NCI-H1417 (cell line): ENCODE data around the gene AXIN1.

ENCODE experiments used
- DNase-seq, 3 experiments: peaks; one replicate each; lab custom pipeline; 2025; lab: John Stamatoyannopoulos, UW

Gene AXIN1

GRCh38 chr16:301235-301634 lies 51.3 kb downstream of the AXIN1 start:
- DNase-seq = no peak

DNA sequence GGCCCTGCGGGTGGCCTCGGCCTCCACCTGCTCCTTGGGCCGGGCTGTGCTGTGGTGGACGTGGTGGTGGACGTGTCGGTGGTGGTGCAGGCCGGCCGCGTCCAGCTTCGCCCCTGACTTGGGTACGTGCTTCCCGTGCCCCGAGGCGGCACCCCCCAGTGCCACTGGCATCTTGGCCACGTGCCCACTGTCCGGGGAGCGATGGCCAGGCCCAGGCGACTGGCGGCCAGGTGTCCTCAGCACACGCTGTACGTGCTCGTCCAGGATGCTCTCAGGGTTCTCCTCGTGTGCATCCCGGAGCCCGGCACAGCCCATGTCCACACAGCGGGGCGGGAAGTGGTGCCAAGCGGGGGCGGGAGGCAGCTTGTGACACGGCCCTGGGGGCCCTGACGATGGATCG lies 54.7 kb downstream of the AXIN1 start:
- DNase-seq = no peak

- no peak for DNase-seq
Measured at GRCh38 chr16:296806-297510, 55.6 kb downstream of the AXIN1 start.

DNA sequence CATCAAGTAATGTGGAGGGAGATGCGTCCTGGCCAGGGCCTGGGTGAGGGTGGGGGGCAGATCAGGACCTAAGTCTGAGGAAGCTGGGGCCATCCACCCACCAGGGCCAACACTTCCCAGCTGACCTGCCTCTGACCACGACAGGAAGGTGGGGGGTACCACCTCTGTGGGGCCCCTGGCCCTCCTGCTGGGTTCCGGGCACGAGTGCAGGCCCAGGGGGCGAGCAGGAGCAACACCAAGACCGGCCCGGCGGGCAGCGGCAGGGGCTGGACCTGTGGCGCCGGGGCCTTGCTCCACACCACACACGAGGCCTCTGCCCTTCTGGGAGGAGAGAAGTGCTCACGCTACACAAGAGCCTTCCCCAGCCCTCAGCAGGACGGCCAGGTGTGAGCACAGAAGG lies 56.2 kb downstream of the AXIN1 start:
- no peak for DNase-seq

GRCh38 chr16:293043-293775 lies 59.3 kb downstream of the AXIN1 start:
- no peak for DNase-seq

DNA sequence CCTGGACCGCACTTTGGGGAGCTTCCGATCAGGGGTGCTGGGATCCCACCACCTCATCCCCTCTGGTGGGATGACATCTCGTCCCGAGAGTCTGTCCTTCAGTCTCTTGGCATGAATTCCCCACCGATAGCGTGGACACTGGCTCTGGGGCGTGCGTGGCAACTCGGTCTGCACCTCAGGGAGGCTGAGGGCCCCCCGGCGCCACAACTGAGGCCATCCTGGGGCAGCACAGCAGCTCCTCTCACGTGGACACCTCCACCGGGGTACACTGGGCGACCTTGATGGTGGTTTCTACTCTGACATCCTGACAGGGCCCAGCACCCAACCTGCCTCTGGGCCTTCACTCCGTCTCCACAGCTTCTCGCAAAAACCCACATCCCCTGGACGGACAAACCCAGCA lies 61.0 kb downstream of the AXIN1 start:
- no peak for DNase-seq

DNA sequence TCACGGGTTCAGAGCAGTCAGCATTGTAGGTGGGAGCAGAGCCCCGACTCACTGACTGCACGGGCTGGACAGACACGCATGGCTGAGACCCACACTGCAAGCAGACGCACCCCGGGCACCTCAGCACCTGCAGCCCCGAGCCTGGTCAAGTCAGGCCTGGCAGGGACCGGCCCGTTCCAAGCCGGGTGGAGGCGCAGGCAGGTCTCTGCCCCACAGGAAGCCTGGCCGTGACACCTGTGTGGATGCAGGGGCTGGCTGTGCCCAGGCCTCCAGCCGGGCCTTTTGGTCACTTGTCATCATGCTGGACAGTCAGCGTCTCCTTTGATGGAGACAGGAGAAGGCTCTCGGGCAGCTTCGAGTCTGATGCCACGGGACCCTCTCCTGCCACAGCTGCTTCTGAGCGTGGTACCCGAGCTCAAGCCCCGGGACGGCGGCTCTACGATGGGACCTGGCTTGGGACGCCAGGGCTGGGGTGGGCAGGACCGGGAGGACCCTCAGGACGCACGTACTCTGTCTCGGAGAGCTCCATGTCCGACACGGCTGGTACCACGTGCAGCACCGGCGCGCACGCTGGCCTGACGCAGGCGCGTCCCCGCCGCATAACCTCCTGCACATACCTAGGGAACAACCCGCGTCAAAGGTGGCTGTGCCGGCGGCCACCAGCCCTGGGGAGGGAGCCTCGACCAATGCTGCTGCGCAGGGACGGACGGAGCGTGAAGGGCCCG lies 61.7 kb downstream of the AXIN1 start:
- DNase-seq = no peak

- no peak for DNase-seq
Measured at GRCh38 chr16:290015-290680, 62.4 kb downstream of the AXIN1 start.

DNA sequence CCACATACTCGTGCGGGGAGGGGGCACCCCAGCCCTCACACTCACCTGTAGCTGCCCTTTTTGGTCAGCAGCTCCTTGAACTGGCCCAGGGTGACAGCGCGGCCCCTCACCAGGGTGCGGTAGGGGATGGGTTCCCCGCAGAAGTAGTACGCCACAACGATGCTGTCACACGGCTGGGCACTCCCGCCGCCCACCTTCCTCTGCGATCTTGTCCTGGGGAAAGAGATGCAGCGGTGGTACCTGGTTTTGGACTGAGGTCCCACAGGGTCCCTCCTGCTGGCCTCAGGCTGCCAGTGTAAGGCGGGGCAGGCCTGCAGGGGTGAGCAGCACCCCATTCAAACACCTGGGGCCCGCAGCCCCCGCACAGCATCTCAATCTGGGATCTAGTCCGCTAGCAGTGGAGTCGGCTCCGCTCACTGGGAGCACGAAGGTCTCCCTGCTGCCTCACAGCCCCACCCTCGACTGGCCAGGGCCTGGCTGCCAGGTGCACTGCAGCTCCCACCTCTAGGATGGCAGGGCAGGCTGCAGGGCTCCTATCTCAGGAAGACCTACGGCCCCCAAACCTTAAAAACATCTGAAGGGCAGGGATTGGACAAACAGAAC lies 63.0 kb downstream of the AXIN1 start:
- no peak for DNase-seq

DNA sequence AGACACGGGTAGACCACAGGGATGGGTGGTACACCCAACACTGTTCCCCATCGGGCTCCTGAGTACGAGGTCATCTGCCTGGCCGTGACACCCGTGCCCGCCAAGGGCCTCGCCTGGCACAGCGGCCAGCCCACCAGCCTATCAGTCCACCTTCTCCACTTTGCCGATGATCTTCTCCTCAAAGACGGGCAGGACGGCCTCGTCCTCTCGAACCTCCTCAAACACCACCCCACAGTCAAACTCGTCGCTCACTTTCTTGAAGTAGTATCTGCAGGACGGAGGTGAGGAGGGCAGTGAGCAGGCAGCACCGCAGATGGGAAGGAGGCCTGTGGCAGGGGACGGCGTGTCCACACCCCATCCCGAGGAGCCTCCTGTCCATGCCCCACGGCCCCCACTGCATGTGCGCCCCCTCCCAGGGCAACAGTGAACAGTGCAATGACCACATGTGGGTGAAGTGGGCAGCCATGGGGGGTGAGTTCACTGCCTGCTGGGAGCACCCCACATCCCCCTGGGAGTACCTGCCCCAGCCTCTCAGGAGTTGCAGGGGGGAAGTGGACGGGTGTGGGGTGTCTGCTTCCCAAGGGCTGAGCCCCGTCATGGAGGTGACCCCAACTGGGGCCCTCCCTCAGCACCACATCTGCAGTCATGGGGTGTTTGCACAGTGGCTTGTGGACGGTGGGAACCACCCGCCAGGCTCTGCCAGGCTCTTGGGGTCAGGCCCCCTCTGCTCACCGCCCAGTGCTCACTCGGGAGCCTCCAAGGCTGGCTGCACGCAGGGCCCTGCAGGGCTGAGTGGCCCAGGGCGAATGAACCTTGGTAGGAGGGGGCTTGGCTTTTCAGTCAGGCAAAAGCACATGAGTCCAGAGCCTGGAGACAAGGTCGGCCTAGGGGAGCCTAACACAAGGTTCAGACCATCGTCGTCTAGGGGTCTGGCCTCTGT lies 64.3 kb downstream of the AXIN1 start:
- DNase-seq = no peak

GRCh38 chr16:287298-287811 lies 65.2 kb downstream of the AXIN1 start:
- peak; percentile 34 to 73 (median 47) for DNase-seq

DNA sequence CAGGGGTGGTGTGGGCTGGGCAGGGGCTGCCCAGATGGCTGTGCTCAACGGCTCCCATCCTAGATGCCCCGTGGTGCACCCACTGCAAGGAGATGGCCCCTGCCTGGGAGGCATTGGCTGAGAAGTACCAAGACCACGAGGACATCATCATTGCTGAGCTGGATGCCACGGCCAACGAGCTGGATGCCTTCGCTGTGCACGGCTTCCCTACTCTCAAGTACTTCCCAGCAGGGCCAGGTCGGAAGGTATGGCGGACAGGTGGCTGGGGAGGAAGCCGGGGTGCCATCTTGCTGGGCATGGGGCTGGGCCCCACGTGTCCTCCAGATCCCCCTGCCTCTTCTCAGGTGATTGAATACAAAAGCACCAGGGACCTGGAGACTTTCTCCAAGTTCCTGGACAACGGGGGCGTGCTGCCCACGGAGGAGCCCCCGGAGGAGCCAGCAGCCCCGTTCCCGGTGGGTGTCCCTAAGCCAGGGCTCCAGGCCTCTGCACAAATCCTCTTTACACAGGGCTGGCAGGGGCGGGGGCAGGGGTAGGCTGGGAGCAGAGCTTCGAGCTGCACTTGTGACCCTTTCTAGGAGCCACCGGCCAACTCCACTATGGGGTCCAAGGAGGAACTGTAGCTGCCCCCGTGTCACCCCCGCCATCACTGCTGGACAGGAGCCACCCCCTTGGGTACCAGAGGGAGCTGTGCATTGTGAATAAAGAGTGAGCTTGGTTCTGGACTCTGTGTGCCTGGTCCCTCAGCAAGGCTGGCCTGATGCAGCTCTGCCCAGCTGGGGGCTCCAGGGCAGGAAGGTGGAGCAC lies 65.8 kb downstream of the AXIN1 start:
- DNase-seq = no peak

DNA sequence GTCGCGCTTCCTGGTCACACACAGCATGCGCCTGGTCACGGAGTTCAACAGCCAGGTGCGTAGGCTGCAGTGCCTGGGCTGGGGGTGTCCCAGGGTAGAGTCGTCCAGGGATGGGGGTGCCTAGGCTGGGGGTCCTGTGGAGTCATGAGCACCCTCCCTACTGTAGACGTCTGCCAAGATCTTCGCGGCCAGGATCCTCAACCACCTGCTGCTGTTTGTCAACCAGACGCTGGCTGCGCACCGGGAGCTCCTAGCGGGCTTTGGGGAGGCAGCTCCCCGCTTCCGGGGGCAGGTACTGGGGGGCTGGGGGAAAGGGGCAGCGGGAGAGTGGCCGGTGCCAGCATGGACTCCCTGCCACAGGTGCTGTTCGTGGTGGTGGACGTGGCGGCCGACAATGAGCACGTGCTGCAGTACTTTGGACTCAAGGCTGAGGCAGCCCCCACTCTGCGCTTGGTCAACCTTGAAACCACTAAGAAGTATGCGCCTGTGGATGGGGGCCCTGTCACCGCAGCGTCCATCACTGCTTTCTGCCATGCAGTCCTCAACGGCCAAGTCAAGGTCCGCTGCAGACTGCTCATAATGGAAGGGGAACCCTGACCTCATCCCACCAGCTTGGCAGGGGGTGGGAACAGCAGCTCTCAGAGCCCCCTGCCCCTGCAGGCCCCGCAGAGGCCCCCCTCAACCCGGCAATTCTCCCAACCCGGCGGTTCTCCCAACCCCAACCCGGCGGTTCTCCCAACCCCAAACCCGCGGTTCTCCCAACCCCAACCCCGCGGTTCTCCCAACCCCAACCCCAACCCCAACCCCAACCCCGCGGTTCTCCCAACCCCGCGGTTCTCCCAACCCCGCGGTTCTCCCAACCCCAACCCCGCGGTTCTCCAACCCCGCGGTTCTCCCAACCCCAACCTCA lies 67.1 kb downstream of the AXIN1 start:
- no peak for DNase-seq

- DNase-seq = no peak
Measured at GRCh38 chr16:284204-285120, 68.1 kb downstream of the AXIN1 start.

- DNase-seq = no peak
Measured at GRCh38 chr16:283033-283805, 69.3 kb downstream of the AXIN1 start, which contains the start of gene PDIA2. Gene PDIA2, plus strand, starts transcription at chr16:283164. Its CDS starts 6 bp downstream, at chr16:283170.

DNA sequence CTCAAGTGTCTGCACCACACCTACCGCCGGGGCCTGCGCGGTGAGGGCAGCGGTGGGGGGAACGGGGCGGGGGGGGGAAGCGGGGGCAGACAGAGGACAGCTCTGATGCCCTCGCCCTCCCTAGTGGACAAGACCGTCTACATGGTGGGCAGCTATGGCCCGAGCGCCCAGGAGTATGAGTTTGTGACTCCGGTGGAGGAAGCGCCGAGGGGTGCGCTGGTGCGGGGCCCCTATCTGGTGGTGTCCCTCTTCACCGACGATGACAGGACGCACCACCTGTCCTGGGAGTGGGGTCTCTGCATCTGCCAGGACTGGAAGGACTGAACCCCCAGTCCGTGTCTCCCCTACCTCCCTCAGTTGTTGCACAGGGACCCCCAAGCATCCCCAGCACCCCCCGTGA lies 70.0 kb downstream of the AXIN1 start:
- no peak for DNase-seq
